HL-60 (cell line): Measurements from ENCODE around the gene TMEM30A.

Experiments used
- DNase-seq, 2 experiments: peaks; one replicate each; pipeline ENCODE4 v3.0.0-alpha.2; 2010 to 2020; ENCODE audit warnings: low read depth in 1 of 2, low spot score in 1 of 2
- H3K27ac ChIP-seq: fragments of 250-450 bp; sonication (Bioruptor Pico); replicated peaks from 2 replicates; pipeline ENCODE4 v1.5.1; 2020; ENCODE audit warnings: mild to moderate bottlenecking, moderate library complexity
- H3K27me3 ChIP-seq: fragments of 250-450 bp; sonication (Bioruptor Pico); 2 replicates; pipeline ENCODE4 v1.5.1; 2021; ENCODE audit warnings: mild to moderate bottlenecking, moderate library complexity; ENCODE audit not compliant: insufficient read depth, poor library complexity, severe bottlenecking
- H3K4me3 ChIP-seq: replicated peaks from 2 replicates; pipeline ENCODE4 v1.5.1; 2011; ENCODE audit warnings: mild to moderate bottlenecking, control low read depth, low read length; ENCODE audit not compliant: insufficient read depth
- GABPA ChIP-seq: IDR thresholded peaks from 2 replicates; pipeline ENCODE4 v1.6.1; 2012; ENCODE audit warnings: low read depth
- POLR2AphosphoS5 ChIP-seq: IDR thresholded peaks from 2 replicates; pipeline ENCODE4 v1.6.1; 2012; ENCODE audit warnings: low read depth
- REST ChIP-seq: IDR thresholded peaks from 2 replicates; pipeline ENCODE4 v1.6.1; 2012; ENCODE audit warnings: low read depth; ENCODE audit not compliant: insufficient replicate concordance
- SPI1 ChIP-seq: IDR thresholded peaks from 2 replicates; pipeline ENCODE4 v1.6.1; 2012; ENCODE audit warnings: low read depth, mild to moderate bottlenecking, borderline replicate concordance
- TF ChIP-seq, protein P1 (sequence below): IDR thresholded peaks from one replicate; pipeline ENCODE4 v1.5.1; 2011; ENCODE audit warnings: low read length, control low read depth, inconsistent platforms; ENCODE audit not compliant: insufficient read depth

Gene TMEM30A

GRCh38 chr6:75302280-75302679, 17.7 kb upstream of the TMEM30A start:
- Histone ChIP-seq H3K27ac (no peak overlapping the region), H3K4me3 (no peak overlapping the region), H3K27me3 (peaks cover 3% of the 10 kb centered on the region)
- no peak for DNase-seq
- TF ChIP-seq GABPA (no peak), SPI1 (no peak)

- TF ChIP-seq GABPA, result no peak
- H3K4me3 ChIP-seq, result no peak overlapping the region
- DNase-seq, result no peak
- peaks cover 3% of the 10 kb centered on the region for H3K27me3 ChIP-seq
- H3K27ac ChIP-seq, result no peak overlapping the region
Observed at GRCh38 chr6:75301537-75301936, 16.9 kb upstream of the TMEM30A start.

- TF ChIP-seq REST (no peak), POLR2AphosphoS5 (no peak), SPI1 (no peak)
- no peak overlapping the region for H3K4me3 ChIP-seq
- DNase-seq, result no peak
- no peak overlapping the region for H3K27ac ChIP-seq
- H3K27me3 ChIP-seq, result peaks cover 2% of the 10 kb centered on the region
Observed at GRCh38 chr6:75301088-75301487, 16.5 kb upstream of the TMEM30A start.

- TF ChIP-seq REST, result no peak
- TF ChIP-seq, protein P1, sequence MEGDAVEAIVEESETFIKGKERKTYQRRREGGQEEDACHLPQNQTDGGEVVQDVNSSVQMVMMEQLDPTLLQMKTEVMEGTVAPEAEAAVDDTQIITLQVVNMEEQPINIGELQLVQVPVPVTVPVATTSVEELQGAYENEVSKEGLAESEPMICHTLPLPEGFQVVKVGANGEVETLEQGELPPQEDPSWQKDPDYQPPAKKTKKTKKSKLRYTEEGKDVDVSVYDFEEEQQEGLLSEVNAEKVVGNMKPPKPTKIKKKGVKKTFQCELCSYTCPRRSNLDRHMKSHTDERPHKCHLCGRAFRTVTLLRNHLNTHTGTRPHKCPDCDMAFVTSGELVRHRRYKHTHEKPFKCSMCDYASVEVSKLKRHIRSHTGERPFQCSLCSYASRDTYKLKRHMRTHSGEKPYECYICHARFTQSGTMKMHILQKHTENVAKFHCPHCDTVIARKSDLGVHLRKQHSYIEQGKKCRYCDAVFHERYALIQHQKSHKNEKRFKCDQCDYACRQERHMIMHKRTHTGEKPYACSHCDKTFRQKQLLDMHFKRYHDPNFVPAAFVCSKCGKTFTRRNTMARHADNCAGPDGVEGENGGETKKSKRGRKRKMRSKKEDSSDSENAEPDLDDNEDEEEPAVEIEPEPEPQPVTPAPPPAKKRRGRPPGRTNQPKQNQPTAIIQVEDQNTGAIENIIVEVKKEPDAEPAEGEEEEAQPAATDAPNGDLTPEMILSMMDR, result no peak
- TF ChIP-seq POLR2AphosphoS5, result no peak
- TF ChIP-seq GABPA, result no peak
- no peak for TF ChIP-seq SPI1
- no peak overlapping the region for H3K27ac ChIP-seq
- H3K27me3 ChIP-seq, result no peaks in the 10 kb centered on the region
- H3K4me3 ChIP-seq, result no peak overlapping the region
- no peak for DNase-seq
Observed at GRCh38 chr6:75300531-75300855, 15.9 kb upstream of the TMEM30A start.

GRCh38 chr6:75299801-75300530, 15.4 kb upstream of the TMEM30A start:
- no peak for DNase-seq
- no peak overlapping the region for H3K27ac ChIP-seq
- no peak overlapping the region for H3K4me3 ChIP-seq
- H3K27me3 ChIP-seq, result no peaks in the 10 kb centered on the region
- TF ChIP-seq GABPA (no peak), REST (no peak), SPI1 (no peak), POLR2AphosphoS5 (no peak)
- TF ChIP-seq, protein P1, result no peak
